ENCODE results near the gene KIAA1586. TPM values are rescaled to one million over a fixed set of nuclear protein-coding genes. Genes with fewer than 3 reads are reported as not detected.

KIAA1586 gene
- total and polyA plus RNA-seq, 4 donors, result 2.0 to 24.8 (median 6.3) TPM

GRCh38 chr6:57085471-57085870, 39.0 kb downstream of the KIAA1586 start:
- WGBS, 2 donors, result 94 to 97% methylated on average over 2 of the region's 2 CpGs
- no peaks in the 10 kb centered on the region for H3K9me3 ChIP-seq (ENCODE audit: control insufficient read depth in 4 of 4, insufficient read depth in 3 of 4, low read length in 3 of 4)
- ATAC-seq (ENCODE audit: insufficient read depth, low FRiP score), result no peak
- no peak overlapping the region for H3K27ac ChIP-seq (ENCODE audit: low read depth in 1 of 2, low read length in 1 of 2)
- no peaks in the 10 kb centered on the region for H3K36me3 ChIP-seq (ENCODE audit: control insufficient read depth in 4 of 4, insufficient read depth in 4 of 4, low read length in 4 of 4)
- TF ChIP-seq CTCF (IDR thresholded peaks at IDR 0.05; ENCODE audit: control extremely low read depth, extremely low read depth), result no peak
- peaks cover 0 to 5% (median 0%) of the 10 kb centered on the region in 5 donors for H3K4me1 ChIP-seq (ENCODE audit: control insufficient read depth in 5 of 5, insufficient read depth in 5 of 5, low read length in 5 of 5)
- no peak overlapping the region for H3K4me3 ChIP-seq
- H3K27me3 ChIP-seq (ENCODE audit: control insufficient read depth in 3 of 3, insufficient read depth in 3 of 3, low read length in 2 of 3), result no peaks in the 10 kb centered on the region
- DNase-seq, result no peak
- H3K9ac ChIP-seq (ENCODE audit: insufficient read depth in 1 of 2, low read length in 2 of 2), result no peak overlapping the region

GRCh38 chr6:57086843-57087242, 40.4 kb downstream of the KIAA1586 start:
- Histone ChIP-seq H3K27ac (ENCODE audit: low read depth in 1 of 2, low read length in 1 of 2) (no peak overlapping the region), H3K36me3 (ENCODE audit: control insufficient read depth in 4 of 4, insufficient read depth in 4 of 4, low read length in 4 of 4) (peaks cover 0 to 3% (median 0%) of the 10 kb centered on the region in 4 donors), H3K4me3 (no peak overlapping the region), H3K9ac (ENCODE audit: insufficient read depth in 1 of 2, low read length in 2 of 2) (no peak overlapping the region), H3K4me1 (ENCODE audit: control insufficient read depth in 5 of 5, insufficient read depth in 5 of 5, low read length in 5 of 5) (peaks cover 0 to 10% (median 4%) of the 10 kb centered on the region in 5 donors), H3K9me3 (ENCODE audit: control insufficient read depth in 4 of 4, insufficient read depth in 3 of 4, low read length in 3 of 4) (no peaks in the 10 kb centered on the region), H3K27me3 (ENCODE audit: control insufficient read depth in 3 of 3, insufficient read depth in 3 of 3, low read length in 2 of 3) (no peaks in the 10 kb centered on the region)
- DNase-seq, result no peak
- no peak for ATAC-seq (ENCODE audit: insufficient read depth, low FRiP score)
- 100% methylated on average over 1 of the region's 1 CpG for WGBS, 2 donors
- no peak for TF ChIP-seq CTCF (IDR thresholded peaks at IDR 0.05; ENCODE audit: control extremely low read depth, extremely low read depth)

GRCh38 chr6:57087916-57088315, 41.4 kb downstream of the KIAA1586 start:
- no peak for DNase-seq
- 68 to 80% methylated on average over 4 of the region's 4 CpGs for WGBS, 2 donors
- H3K4me1 ChIP-seq (ENCODE audit: control insufficient read depth in 5 of 5, insufficient read depth in 5 of 5, low read length in 5 of 5), result peaks cover 0 to 19% (median 7%) of the 10 kb centered on the region in 5 donors
- no peak for TF ChIP-seq CTCF (IDR thresholded peaks at IDR 0.05; ENCODE audit: control extremely low read depth, extremely low read depth)
- no peak overlapping the region for H3K9ac ChIP-seq (ENCODE audit: insufficient read depth in 1 of 2, low read length in 2 of 2)
- H3K36me3 ChIP-seq (ENCODE audit: control insufficient read depth in 4 of 4, insufficient read depth in 4 of 4, low read length in 4 of 4), result peaks cover 0 to 3% (median 0%) of the 10 kb centered on the region in 4 donors
- H3K27ac ChIP-seq (ENCODE audit: low read depth in 1 of 2, low read length in 1 of 2), result no peak overlapping the region
- H3K27me3 ChIP-seq (ENCODE audit: control insufficient read depth in 3 of 3, insufficient read depth in 3 of 3, low read length in 2 of 3), result no peaks in the 10 kb centered on the region
- ATAC-seq (ENCODE audit: insufficient read depth, low FRiP score), result no peak
- H3K4me3 ChIP-seq, result no peak overlapping the region
- no peaks in the 10 kb centered on the region for H3K9me3 ChIP-seq (ENCODE audit: control insufficient read depth in 4 of 4, insufficient read depth in 3 of 4, low read length in 3 of 4)

GRCh38 chr6:57089265-57089664, 42.8 kb downstream of the KIAA1586 start:
- no peak overlapping the region for H3K4me3 ChIP-seq
- H3K36me3 ChIP-seq (ENCODE audit: control insufficient read depth in 4 of 4, insufficient read depth in 4 of 4, low read length in 4 of 4), result peaks cover 0 to 3% (median 1%) of the 10 kb centered on the region in 4 donors
- 59 to 75% methylated on average over 3 of the region's 3 CpGs for WGBS, 2 donors
- no peaks in the 10 kb centered on the region for H3K9me3 ChIP-seq (ENCODE audit: control insufficient read depth in 4 of 4, insufficient read depth in 3 of 4, low read length in 3 of 4)
- peak overlapping the region in 1 of 2 donors; percentile 61 for H3K9ac ChIP-seq (ENCODE audit: insufficient read depth in 1 of 2, low read length in 2 of 2)
- no peaks in the 10 kb centered on the region for H3K27me3 ChIP-seq (ENCODE audit: control insufficient read depth in 3 of 3, insufficient read depth in 3 of 3, low read length in 2 of 3)
- DNase-seq (no peak), ATAC-seq (ENCODE audit: insufficient read depth, low FRiP score) (no peak)
- TF ChIP-seq CTCF (IDR thresholded peaks at IDR 0.05; ENCODE audit: control extremely low read depth, extremely low read depth), result no peak
- no peak overlapping the region for H3K27ac ChIP-seq (ENCODE audit: low read depth in 1 of 2, low read length in 1 of 2)
- peaks cover 0 to 28% (median 7%) of the 10 kb centered on the region in 5 donors for H3K4me1 ChIP-seq (ENCODE audit: control insufficient read depth in 5 of 5, insufficient read depth in 5 of 5, low read length in 5 of 5)

All from lung (tissue), 12 donors.